Measurements from ENCODE around the gene SPTLC1. TPM values are rescaled to one million over a fixed set of nuclear protein-coding genes. Genes with fewer than 3 reads are reported as not detected.

SPTLC1 gene
- total and polyA plus RNA-seq, 5 donors from 2014 or later = 44.0 to 51.2 (median 48.3) TPM

DNA sequence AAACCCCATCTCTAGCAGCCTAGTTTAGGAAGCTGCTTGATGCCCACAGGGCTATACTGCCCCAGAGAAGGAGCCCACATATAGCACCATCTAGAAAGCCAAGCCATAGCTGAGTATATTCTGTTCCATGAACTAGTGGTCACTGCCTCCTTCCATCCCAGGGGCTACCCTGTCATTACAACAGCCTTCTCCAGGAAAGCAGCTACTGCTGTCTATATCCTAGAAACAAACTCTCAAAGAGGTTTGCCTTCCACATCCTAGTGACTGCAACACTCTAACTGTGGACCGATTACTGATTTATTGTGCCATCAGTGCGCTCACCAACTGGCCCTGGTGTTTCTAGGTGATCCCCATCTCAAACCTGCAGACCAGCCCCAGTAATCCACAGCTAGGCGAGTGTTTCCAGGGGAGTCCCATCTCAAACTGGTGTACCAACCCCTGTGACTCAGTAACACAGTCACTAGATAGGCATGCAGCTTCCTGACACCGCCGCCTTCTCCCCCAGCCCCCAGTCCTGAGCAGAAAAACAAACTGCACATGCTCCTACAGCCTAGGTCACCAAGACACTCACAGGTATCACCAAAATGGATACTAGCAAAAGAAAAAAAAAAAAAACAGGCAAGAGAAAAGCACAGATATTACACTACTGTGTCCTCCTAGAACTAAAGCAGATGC, 14.8 kb downstream of the SPTLC1 start:
- DNase-seq (no peak), ATAC-seq (ENCODE audit: low read depth in 2 of 2) (no peak)
- Mint-ChIP-seq H3K4me1 (peaks cover 19 to 43% (median 26%) of the 10 kb centered on the region in 4 donors), H3K27ac (no peak overlapping the region), H3K9me3 (peaks cover 0 to 2% (median 0%) of the 10 kb centered on the region in 7 donors), H3K27me3 (no peaks in the 10 kb centered on the region), H3K4me3 (no peak overlapping the region), H3K36me3 (peaks cover 41% of the 10 kb centered on the region)
- no peak overlapping the region for H3K27ac ChIP-seq (ENCODE audit: insufficient read depth, low read length, poor library complexity, severe bottlenecking)
- no peaks in the 10 kb centered on the region for H3K9me3 ChIP-seq (ENCODE audit: control insufficient read depth in 2 of 2, low read length in 2 of 2)
- H3K4me3 ChIP-seq (ENCODE audit: low read depth, low read length) = no peak overlapping the region
- peaks cover 20% of the 10 kb centered on the region for H3K36me3 ChIP-seq (ENCODE audit: control insufficient read depth, insufficient read depth, low read length)
- no peaks in the 10 kb centered on the region for H3K27me3 ChIP-seq (ENCODE audit: control insufficient read depth, insufficient read depth, low read length)
- peaks cover 7% of the 10 kb centered on the region for H3K4me1 ChIP-seq (ENCODE audit: control insufficient read depth, insufficient read depth, low read length, poor library complexity, severe bottlenecking)

DNA sequence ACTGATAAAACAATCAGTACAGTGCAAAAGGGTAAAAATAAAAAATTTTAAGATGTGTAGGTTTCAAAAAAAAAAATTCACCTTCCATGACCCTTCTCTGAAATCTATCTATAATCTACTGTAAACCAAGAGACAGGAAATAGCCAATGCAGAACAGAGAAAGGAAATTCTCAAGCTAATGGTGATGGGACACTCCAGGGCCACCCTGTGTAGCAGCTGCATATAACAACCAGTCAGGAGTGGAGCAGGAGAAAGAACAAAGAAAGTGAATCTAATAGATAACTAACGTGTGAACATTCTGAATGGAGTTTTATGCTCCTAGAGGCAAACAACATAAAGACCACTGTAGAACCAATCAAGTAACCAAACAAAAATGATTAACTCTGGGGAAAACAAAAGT, 16.6 kb downstream of the SPTLC1 start:
- ATAC-seq (ENCODE audit: low read depth in 2 of 2) (no peak), DNase-seq (no peak)
- peaks cover 14% of the 10 kb centered on the region for H3K4me1 ChIP-seq (ENCODE audit: control insufficient read depth, insufficient read depth, low read length, poor library complexity, severe bottlenecking)
- peak overlapping the region; percentile 8 for H3K27ac ChIP-seq (ENCODE audit: insufficient read depth, low read length, poor library complexity, severe bottlenecking)
- no peaks in the 10 kb centered on the region for H3K27me3 Mint-ChIP-seq
- H3K9me3 ChIP-seq (ENCODE audit: control insufficient read depth in 2 of 2, low read length in 2 of 2) = no peaks in the 10 kb centered on the region
- H3K4me3 Mint-ChIP-seq = peak overlapping the region in 1 of 4 donors; percentile 56
- peaks cover 0 to 2% (median 0%) of the 10 kb centered on the region in 7 donors for H3K9me3 Mint-ChIP-seq
- peak overlapping the region; percentile 17 for H3K4me3 ChIP-seq (ENCODE audit: low read depth, low read length)
- peak overlapping the region in 1 of 3 donors; percentile 12 for H3K27ac Mint-ChIP-seq
- H3K36me3 Mint-ChIP-seq = peaks cover 45% of the 10 kb centered on the region
- peaks cover 34 to 60% (median 41%) of the 10 kb centered on the region in 4 donors for H3K4me1 Mint-ChIP-seq
- H3K27me3 ChIP-seq (ENCODE audit: control insufficient read depth, insufficient read depth, low read length) = no peaks in the 10 kb centered on the region
- peaks cover 15% of the 10 kb centered on the region for H3K36me3 ChIP-seq (ENCODE audit: control insufficient read depth, insufficient read depth, low read length)

DNA sequence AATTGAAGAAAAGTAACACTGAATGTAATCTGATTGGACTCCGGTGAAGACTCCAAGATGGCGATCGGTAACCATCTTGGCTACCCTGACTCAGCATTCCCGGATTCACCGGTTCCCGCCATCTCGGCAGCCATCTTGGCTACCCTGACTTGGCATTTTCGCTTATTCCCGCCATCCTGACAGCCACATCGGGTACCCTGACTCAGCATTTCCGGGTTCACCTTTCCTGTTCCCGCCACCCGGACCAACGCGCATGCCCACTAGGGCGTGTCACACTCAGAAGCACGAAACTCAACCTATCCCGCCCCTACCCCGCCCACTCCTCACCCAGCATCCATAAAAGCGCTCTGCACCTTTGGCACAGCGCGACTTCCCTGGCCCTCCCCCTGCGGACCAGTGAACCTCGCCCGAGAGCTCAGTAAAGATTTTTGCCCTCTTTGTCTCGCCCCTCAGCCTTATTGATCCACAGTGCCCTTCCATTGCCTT, 17.2 kb downstream of the SPTLC1 start:
- ATAC-seq (ENCODE audit: low read depth in 2 of 2) (no peak), DNase-seq (peak; percentile 18 to 50 (median 25))
- H3K4me1 ChIP-seq (ENCODE audit: control insufficient read depth, insufficient read depth, low read length, poor library complexity, severe bottlenecking) = peaks cover 16% of the 10 kb centered on the region
- H3K36me3 ChIP-seq (ENCODE audit: control insufficient read depth, insufficient read depth, low read length) = peaks cover 10% of the 10 kb centered on the region
- no peaks in the 10 kb centered on the region for H3K9me3 ChIP-seq (ENCODE audit: control insufficient read depth in 2 of 2, low read length in 2 of 2)
- no peak overlapping the region for H3K27ac ChIP-seq (ENCODE audit: insufficient read depth, low read length, poor library complexity, severe bottlenecking)
- Mint-ChIP-seq H3K27ac (no peak overlapping the region), H3K27me3 (no peaks in the 10 kb centered on the region), H3K4me1 (peaks cover 34 to 61% (median 43%) of the 10 kb centered on the region in 4 donors), H3K36me3 (peaks cover 40% of the 10 kb centered on the region), H3K9me3 (peaks cover 0 to 2% (median 0%) of the 10 kb centered on the region in 7 donors), H3K4me3 (peak overlapping the region; percentile 56 to 88 (median 60))
- H3K4me3 ChIP-seq (ENCODE audit: low read depth, low read length) = peak overlapping the region; percentile 35
- no peaks in the 10 kb centered on the region for H3K27me3 ChIP-seq (ENCODE audit: control insufficient read depth, insufficient read depth, low read length)

DNA sequence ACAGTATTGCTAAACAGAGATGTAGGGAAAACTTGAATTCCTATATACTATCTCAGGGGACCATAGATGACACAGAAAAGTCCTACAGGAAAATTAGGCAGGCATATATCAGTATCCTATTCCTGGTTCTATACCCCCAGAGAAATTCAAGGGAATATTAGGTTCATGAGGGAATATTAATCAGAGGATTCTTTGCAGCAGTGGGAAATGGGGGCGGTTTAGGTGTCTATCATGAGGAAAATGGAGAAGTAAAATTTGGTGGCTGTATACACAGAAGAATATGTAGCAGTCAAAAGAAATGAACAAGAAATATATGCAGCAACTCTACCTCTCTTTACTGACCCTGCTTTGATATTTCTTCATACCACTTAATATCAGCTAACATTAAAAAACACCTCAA, 20.0 kb downstream of the SPTLC1 start:
- Histone ChIP-seq H3K36me3 (ENCODE audit: control insufficient read depth, insufficient read depth, low read length) (peaks cover 8% of the 10 kb centered on the region), H3K27ac (ENCODE audit: insufficient read depth, low read length, poor library complexity, severe bottlenecking) (no peak overlapping the region), H3K9me3 (ENCODE audit: control insufficient read depth in 2 of 2, low read length in 2 of 2) (no peaks in the 10 kb centered on the region), H3K4me3 (ENCODE audit: low read depth, low read length) (no peak overlapping the region), H3K4me1 (ENCODE audit: control insufficient read depth, insufficient read depth, low read length, poor library complexity, severe bottlenecking) (peaks cover 16% of the 10 kb centered on the region), H3K27me3 (ENCODE audit: control insufficient read depth, insufficient read depth, low read length) (no peaks in the 10 kb centered on the region)
- Mint-ChIP-seq H3K36me3 (peaks cover 18% of the 10 kb centered on the region), H3K9me3 (peaks cover 0 to 2% (median 0%) of the 10 kb centered on the region in 7 donors), H3K27me3 (no peaks in the 10 kb centered on the region), H3K27ac (peak overlapping the region in 2 of 3 donors; percentile 8 to 16), H3K4me1 (peaks cover 34 to 54% (median 40%) of the 10 kb centered on the region in 4 donors), H3K4me3 (peak overlapping the region in 1 of 4 donors; percentile 14)
- ATAC-seq (ENCODE audit: low read depth in 2 of 2) = no peak
- DNase-seq = no peak

DNA sequence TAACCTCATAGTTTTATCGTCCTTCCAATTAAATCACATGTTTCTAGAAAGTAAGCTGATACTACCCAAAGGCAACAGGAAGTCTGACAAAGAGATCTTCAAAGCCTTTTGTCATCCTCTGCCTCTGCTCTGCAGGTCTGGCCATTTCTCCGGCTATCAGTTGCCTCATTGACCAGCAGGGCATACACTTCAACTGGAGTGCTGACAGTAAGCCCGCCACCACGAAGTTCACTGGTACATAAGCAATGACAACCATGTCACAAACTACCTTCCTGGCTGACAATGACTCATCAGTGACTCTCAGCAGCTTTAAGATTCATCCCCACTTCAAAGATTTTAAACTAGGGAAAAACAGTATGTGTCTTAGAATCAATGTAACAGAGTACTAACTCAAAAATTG, 20.6 kb downstream of the SPTLC1 start:
- no peaks in the 10 kb centered on the region for H3K9me3 ChIP-seq (ENCODE audit: control insufficient read depth in 2 of 2, low read length in 2 of 2)
- peaks cover 23% of the 10 kb centered on the region for H3K36me3 Mint-ChIP-seq
- H3K4me1 Mint-ChIP-seq = peaks cover 33 to 56% (median 41%) of the 10 kb centered on the region in 4 donors
- H3K4me1 ChIP-seq (ENCODE audit: control insufficient read depth, insufficient read depth, low read length, poor library complexity, severe bottlenecking) = peaks cover 16% of the 10 kb centered on the region
- no peaks in the 10 kb centered on the region for H3K27me3 Mint-ChIP-seq
- H3K36me3 ChIP-seq (ENCODE audit: control insufficient read depth, insufficient read depth, low read length) = peaks cover 6% of the 10 kb centered on the region
- peak; percentile 50 to 58 for ATAC-seq (ENCODE audit: low read depth in 2 of 2)
- no peak overlapping the region for H3K4me3 ChIP-seq (ENCODE audit: low read depth, low read length)
- peak overlapping the region in 2 of 4 donors; percentile 10 to 35 for H3K4me3 Mint-ChIP-seq
- no peaks in the 10 kb centered on the region for H3K27me3 ChIP-seq (ENCODE audit: control insufficient read depth, insufficient read depth, low read length)
- peak overlapping the region; percentile 28 to 70 (median 56) for H3K27ac Mint-ChIP-seq
- H3K9me3 Mint-ChIP-seq = peaks cover 0 to 2% (median 0%) of the 10 kb centered on the region in 7 donors
- H3K27ac ChIP-seq (ENCODE audit: insufficient read depth, low read length, poor library complexity, severe bottlenecking) = no peak overlapping the region
- peak in 1 of 3 donors; percentile 61 for DNase-seq

DNA sequence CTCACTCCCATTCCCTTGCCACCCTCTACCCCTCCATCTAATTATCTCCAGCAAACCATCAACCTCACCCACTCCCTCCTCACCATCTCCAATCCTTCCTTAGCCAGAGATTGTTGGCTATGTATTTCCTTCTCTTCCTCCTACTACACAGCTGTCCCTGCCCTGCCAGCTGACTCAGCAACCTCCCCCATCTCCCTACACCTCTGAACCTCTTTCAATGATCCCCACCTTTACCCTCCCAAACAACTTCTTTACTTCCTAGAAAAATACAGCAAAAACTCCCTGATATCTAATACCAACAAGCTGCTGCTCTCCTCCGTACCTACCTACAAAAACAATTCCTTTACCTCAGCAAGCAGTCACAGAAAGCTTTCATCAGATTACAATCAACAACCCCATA, 37.3 kb downstream of the SPTLC1 start:
- H3K9me3 ChIP-seq (ENCODE audit: control insufficient read depth in 2 of 2, low read length in 2 of 2) = no peaks in the 10 kb centered on the region
- Mint-ChIP-seq H3K4me3 (no peak overlapping the region), H3K9me3 (peaks cover 0 to 3% (median 0%) of the 10 kb centered on the region in 7 donors), H3K27me3 (no peaks in the 10 kb centered on the region), H3K27ac (no peak overlapping the region), H3K36me3 (peaks cover 36% of the 10 kb centered on the region), H3K4me1 (peaks cover 3 to 7% (median 5%) of the 10 kb centered on the region in 4 donors)
- H3K27ac ChIP-seq (ENCODE audit: insufficient read depth, low read length, poor library complexity, severe bottlenecking) = no peak overlapping the region
- no peaks in the 10 kb centered on the region for H3K4me1 ChIP-seq (ENCODE audit: control insufficient read depth, insufficient read depth, low read length, poor library complexity, severe bottlenecking)
- no peak overlapping the region for H3K4me3 ChIP-seq (ENCODE audit: low read depth, low read length)
- ATAC-seq (ENCODE audit: low read depth in 2 of 2) = no peak
- H3K36me3 ChIP-seq (ENCODE audit: control insufficient read depth, insufficient read depth, low read length) = peaks cover 65% of the 10 kb centered on the region
- no peak for DNase-seq
- H3K27me3 ChIP-seq (ENCODE audit: control insufficient read depth, insufficient read depth, low read length) = no peaks in the 10 kb centered on the region

DNA sequence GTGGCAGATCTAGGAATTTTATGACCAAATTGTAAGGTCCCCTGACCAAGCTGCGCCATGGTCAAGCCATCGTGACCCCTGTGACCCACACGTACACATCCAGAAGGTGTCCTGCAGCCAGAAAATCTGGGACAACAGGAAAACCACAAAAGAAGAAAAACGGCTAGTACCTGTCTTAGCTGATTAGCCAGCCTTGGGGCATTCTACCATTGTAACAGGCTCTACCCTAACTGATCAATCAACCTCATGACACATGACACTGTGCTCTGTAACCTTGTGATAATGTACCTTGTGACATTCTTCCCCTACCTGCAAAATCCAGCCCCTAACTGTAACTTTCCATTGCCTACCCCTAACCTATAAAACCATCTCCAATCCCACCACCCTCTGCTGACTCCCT, 43.6 kb downstream of the SPTLC1 start:
- H3K27me3 ChIP-seq (ENCODE audit: control insufficient read depth, insufficient read depth, low read length) = no peaks in the 10 kb centered on the region
- Mint-ChIP-seq H3K36me3 (peaks cover 43% of the 10 kb centered on the region), H3K4me3 (no peak overlapping the region), H3K9me3 (no peaks in the 10 kb centered on the region), H3K27me3 (no peaks in the 10 kb centered on the region), H3K4me1 (peaks cover 0 to 8% (median 6%) of the 10 kb centered on the region in 4 donors), H3K27ac (no peak overlapping the region)
- no peaks in the 10 kb centered on the region for H3K4me1 ChIP-seq (ENCODE audit: control insufficient read depth, insufficient read depth, low read length, poor library complexity, severe bottlenecking)
- H3K9me3 ChIP-seq (ENCODE audit: control insufficient read depth in 2 of 2, low read length in 2 of 2) = no peaks in the 10 kb centered on the region
- no peak for ATAC-seq (ENCODE audit: low read depth in 2 of 2)
- H3K36me3 ChIP-seq (ENCODE audit: control insufficient read depth, insufficient read depth, low read length) = peaks cover 57% of the 10 kb centered on the region
- no peak for DNase-seq
- H3K4me3 ChIP-seq (ENCODE audit: low read depth, low read length) = no peak overlapping the region
- no peak overlapping the region for H3K27ac ChIP-seq (ENCODE audit: insufficient read depth, low read length, poor library complexity, severe bottlenecking)

All from CD4-positive, CD25-positive, alpha-beta regulatory T cell (primary cell).